ENCODE measurements around the gene ABHD12B.

Gene ABHD12B

GRCh38 chr14:50856660-50857059 lies 15.2 kb upstream of the ABHD12B start:
- Histone ChIP-seq H3K9ac (ENCODE audit: low read length) (no peak overlapping the region), H3K4me1 (ENCODE audit: low read length) (no peaks in the 10 kb centered on the region), H4K20me1 (ENCODE audit: insufficient read depth, low read length) (no peaks in the 10 kb centered on the region), H3K27ac (ENCODE audit: low read length) (no peak overlapping the region), H3K9me2 (replicated peaks; ENCODE audit: insufficient read depth, low read length) (no peaks in the 10 kb centered on the region), H3K27me3 (replicated peaks; ENCODE audit: insufficient read depth, low read length) (no peaks in the 10 kb centered on the region), H3K79me2 (ENCODE audit: low read length) (no peaks in the 10 kb centered on the region), H2AFZ (ENCODE audit: low read length) (no peak overlapping the region), H3K36me3 (replicated peaks; ENCODE audit: insufficient read depth, low read length) (no peaks in the 10 kb centered on the region), H3K4me2 (ENCODE audit: low read depth, low read length) (no peak overlapping the region), H3K9me3 (replicated peaks; ENCODE audit: insufficient read depth, low read length) (no peaks in the 10 kb centered on the region), H3K4me3 (ENCODE audit: low read length) (no peak overlapping the region), H3F3A (ENCODE audit: insufficient read depth, low read length) (no peaks in the 10 kb centered on the region)
- no peak for DNase-seq
- TF ChIP-seq EZH2phosphoT487 (IDR thresholded peaks at IDR 0.05; ENCODE audit: low read length) (no peak), EZH2 (optimal IDR thresholded peaks at IDR 0.05; ENCODE audit: low read depth, low read length) (no peak), CTCF (IDR thresholded peaks at IDR 0.05; ENCODE audit: low read length) (no peak)

DNA sequence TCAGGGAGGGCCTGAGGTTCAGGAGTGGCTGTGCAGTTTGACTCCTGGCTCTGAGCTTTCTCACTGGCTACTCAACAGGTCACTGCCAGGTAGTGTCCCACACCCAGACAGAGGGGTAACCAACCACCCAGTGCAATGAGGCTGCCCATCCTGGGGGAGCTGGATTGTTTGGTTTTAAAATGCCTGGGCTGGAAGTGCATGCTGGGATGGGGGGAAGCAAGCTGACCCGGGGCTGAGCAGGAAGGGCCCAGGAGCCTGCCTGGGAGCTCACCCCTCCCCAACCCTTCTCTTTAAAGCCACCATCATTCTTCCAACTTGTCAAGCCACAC lies 12.6 kb upstream of the ABHD12B start:
- 0 out of 2 replicates have a peak overlapping the region, but pooled peaks have one; percentile 10 for H3K4me3 ChIP-seq (ENCODE audit: low read length)
- H3K27me3 ChIP-seq (replicated peaks; ENCODE audit: insufficient read depth, low read length), result no peaks in the 10 kb centered on the region
- H3K9ac ChIP-seq (ENCODE audit: low read length), result no peak overlapping the region
- H3K27ac ChIP-seq (ENCODE audit: low read length), result no peak overlapping the region
- no peaks in the 10 kb centered on the region for H3K36me3 ChIP-seq (replicated peaks; ENCODE audit: insufficient read depth, low read length)
- no peaks in the 10 kb centered on the region for H3F3A ChIP-seq (ENCODE audit: insufficient read depth, low read length)
- H3K4me2 ChIP-seq (ENCODE audit: low read depth, low read length), result peak overlapping the region; percentile 91; the same call in 1 of the 2 replicates
- no peaks in the 10 kb centered on the region for H3K4me1 ChIP-seq (ENCODE audit: low read length)
- no peaks in the 10 kb centered on the region for H3K9me3 ChIP-seq (replicated peaks; ENCODE audit: insufficient read depth, low read length)
- TF ChIP-seq CTCF (IDR thresholded peaks at IDR 0.05; ENCODE audit: low read length), result no peak
- no peak for TF ChIP-seq EZH2phosphoT487 (IDR thresholded peaks at IDR 0.05; ENCODE audit: low read length)
- TF ChIP-seq EZH2 (optimal IDR thresholded peaks at IDR 0.05; ENCODE audit: low read depth, low read length), result no peak
- H3K9me2 ChIP-seq (replicated peaks; ENCODE audit: insufficient read depth, low read length), result no peaks in the 10 kb centered on the region
- no peak overlapping the region for H2AFZ ChIP-seq (ENCODE audit: low read length)
- no peaks in the 10 kb centered on the region for H3K79me2 ChIP-seq (ENCODE audit: low read length)
- no peaks in the 10 kb centered on the region for H4K20me1 ChIP-seq (ENCODE audit: insufficient read depth, low read length)
- no peak for DNase-seq

- Histone ChIP-seq H3K4me1 (ENCODE audit: low read length) (no peaks in the 10 kb centered on the region), H3K9ac (ENCODE audit: low read length) (no peak overlapping the region), H3K36me3 (replicated peaks; ENCODE audit: insufficient read depth, low read length) (no peaks in the 10 kb centered on the region), H2AFZ (ENCODE audit: low read length) (0 out of 2 replicates have a peak overlapping the region, but pooled peaks have one; percentile 19), H4K20me1 (ENCODE audit: insufficient read depth, low read length) (no peaks in the 10 kb centered on the region), H3K4me3 (ENCODE audit: low read length) (peak overlapping the region; percentile 61), H3K27ac (ENCODE audit: low read length) (no peak overlapping the region), H3F3A (ENCODE audit: insufficient read depth, low read length) (no peaks in the 10 kb centered on the region), H3K9me2 (replicated peaks; ENCODE audit: insufficient read depth, low read length) (no peaks in the 10 kb centered on the region), H3K27me3 (replicated peaks; ENCODE audit: insufficient read depth, low read length) (no peaks in the 10 kb centered on the region), H3K79me2 (ENCODE audit: low read length) (no peaks in the 10 kb centered on the region), H3K9me3 (replicated peaks; ENCODE audit: insufficient read depth, low read length) (no peaks in the 10 kb centered on the region), H3K4me2 (ENCODE audit: low read depth, low read length) (peak overlapping the region; percentile 91)
- peak; percentile 38 for TF ChIP-seq CTCF (IDR thresholded peaks at IDR 0.05; ENCODE audit: low read length)
- TF ChIP-seq EZH2phosphoT487 (IDR thresholded peaks at IDR 0.05; ENCODE audit: low read length), result no peak
- no peak for TF ChIP-seq EZH2 (optimal IDR thresholded peaks at IDR 0.05; ENCODE audit: low read depth, low read length)
- peak; percentile 64 for DNase-seq
Measured at GRCh38 chr14:50860478-50861086, 11.3 kb upstream of the ABHD12B start.

Measured in MM.1S (cell line).